ENCODE data around the gene SYCE1.
"Not testable (repeated sequence)": the region's sequence is repeated elsewhere in the genome, so short reads cannot be mapped to it uniquely, and the experiment has no call there.

SYCE1 gene, protein sequence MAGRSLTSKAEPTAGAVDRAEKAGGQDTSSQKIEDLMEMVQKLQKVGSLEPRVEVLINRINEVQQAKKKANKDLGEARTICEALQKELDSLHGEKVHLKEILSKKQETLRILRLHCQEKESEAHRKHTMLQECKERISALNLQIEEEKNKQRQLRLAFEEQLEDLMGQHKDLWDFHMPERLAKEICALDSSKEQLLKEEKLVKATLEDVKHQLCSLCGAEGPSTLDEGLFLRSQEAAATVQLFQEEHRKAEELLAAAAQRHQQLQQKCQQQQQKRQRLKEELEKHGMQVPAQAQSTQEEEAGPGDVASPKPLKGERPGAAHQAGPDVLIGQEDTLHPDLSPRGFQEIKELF

GRCh38 chr10:133565441-133566294 lies at the start of gene SYCE1:
SYCE1 (minus strand) TSS chr10:133565583; CDS start chr10:133565529, 54 bp downstream.
- no peak for DNase-seq

DNA sequence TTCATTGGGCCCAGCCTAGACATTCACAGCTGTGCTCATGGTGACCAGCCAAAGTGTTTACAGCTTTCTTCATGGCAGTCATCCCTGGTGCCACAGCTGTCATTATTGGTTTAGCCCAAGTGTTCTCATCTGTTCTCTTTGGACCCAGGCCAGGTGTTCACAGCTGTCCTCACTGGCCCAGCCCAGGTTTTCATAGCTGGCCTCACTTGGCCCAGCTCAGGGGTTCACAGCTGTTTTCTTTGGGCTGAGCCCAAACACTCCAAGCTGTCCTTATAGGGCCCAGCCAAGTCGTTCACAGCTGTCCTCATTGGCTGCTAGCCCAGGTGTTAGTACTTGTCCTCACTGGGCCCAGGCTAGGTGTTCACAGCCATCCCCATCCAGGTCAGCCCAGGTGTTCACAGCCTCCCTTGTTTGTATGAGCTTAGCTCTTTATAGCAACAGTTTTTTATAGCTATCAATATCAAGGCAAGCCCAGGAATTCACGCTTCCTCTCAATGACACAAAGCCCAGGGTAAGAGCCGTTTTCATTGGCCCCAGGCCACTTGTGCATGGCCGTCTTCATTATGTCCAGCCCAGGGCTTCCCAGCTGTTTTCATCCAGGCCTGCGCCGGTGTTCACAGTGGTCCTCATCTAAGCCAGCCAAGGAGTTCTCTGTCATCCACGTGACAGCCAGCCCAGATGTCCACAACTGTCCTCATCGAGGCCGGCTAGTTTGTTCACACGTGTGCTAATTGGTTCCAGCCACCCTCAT lies 49.6 kb upstream of the SYCE1 start:
- no peak for DNase-seq

DNA sequence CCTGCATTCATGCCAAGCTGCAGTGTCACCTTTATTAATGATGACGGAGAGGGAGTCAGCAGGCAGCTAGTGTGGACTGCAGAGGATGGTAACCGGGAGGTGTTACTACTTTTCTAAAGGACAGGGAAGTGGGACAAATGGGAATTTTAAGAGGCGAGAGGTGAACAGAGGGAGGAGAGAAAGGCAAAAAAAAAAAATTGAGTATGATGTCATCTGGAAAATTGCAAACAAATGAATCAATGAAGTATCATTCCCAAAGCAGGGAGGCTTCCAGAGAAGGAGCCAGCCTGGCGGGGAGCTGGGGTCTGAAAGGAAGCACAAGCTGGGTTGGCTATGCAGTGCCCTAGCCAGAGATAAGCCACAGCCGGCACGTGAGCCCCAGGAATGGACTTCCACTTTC lies 48.3 kb upstream of the SYCE1 start:
- no peak for DNase-seq

GRCh38 chr10:133611079-133611478 lies 45.7 kb upstream of the SYCE1 start:
- no peak for DNase-seq

DNA sequence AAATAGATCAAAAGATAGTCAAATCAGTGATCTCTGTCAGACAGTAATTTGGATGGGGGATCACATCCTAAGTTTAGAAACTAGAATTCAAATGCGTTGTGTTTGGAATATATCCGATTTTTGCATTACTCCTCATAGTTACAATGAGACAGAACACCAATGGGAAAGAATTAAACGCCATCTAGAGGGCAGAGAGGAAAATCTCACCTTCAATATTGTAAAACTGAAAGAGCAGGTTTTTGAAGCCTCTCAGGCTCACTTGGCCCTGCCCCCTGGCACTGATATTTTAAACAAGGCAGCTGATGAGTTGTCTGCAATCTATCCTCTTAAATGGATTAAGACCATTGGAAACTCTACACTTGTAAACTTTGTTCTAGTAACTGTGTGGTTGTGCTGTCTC lies 43.5 kb upstream of the SYCE1 start:
- DNase-seq = no peak

DNA sequence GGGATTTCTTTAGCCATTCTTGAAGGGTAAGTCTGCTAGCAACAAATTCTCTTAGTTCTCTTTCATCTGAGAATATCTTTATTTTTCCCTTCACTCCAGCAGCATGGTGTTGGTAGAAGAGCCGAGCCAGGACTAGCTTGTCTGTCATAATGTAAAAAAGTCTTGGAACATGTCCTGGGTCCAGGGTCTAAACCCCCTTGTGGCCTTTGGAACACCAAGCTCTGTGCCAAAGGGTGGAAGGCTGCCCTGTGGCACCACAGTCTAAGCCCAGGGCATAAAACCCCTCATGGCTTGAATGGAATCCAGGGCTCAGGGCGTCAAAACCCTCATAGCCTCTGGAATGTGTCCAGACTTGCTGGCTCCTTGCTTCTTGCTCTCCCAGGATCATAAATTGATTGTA lies 38.1 kb upstream of the SYCE1 start:
- not testable (repeated sequence) for DNase-seq

- no peak for DNase-seq
Measured at GRCh38 chr10:133600657-133601056, 35.3 kb upstream of the SYCE1 start.

DNA sequence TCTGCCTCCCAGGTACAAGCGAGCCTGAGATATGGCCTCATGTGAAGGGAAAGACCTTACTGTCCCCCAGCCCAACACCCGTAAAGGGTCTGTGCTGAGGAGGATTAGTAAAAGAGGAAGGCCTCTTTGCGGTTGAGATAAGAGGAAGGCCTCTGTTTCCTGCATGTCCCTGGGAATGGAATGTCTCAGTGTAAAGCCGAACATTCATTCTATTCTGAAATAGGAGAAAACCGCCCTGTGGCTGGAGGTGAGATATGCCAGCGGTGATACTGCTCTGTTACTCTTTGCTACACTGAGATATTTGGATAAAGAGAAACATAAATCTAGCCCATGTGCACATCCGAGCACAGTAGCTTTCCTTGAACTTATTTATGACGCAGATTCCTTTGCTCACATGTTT lies 34.5 kb upstream of the SYCE1 start:
- DNase-seq = not testable (repeated sequence)

GRCh38 chr10:133592716-133593115 lies 27.3 kb upstream of the SYCE1 start:
- no peak for DNase-seq

GRCh38 chr10:133590970-133591359 lies 25.6 kb upstream of the SYCE1 start:
- DNase-seq = no peak

GRCh38 chr10:133590226-133590969 lies 25.0 kb upstream of the SYCE1 start:
- no peak for DNase-seq

DNA sequence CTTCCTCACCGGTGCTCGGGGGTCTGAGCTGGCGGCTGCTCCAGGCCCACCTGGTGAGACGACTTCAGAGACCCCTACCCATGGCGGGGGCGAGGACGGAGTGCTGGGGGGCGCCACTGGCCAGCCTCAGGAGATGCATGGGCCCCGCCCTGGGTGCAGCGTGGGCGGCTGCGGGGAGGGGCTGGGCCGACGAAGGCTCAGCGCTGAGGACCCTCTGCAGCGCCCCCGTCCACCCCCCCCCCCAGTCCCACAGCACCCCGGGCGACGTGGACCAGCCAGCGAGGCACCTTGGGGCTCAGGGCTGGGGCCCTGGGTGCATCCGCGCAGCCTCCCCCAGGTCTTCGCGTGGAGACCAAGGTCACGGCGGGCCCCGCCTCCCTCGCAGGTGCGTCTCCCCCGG lies 11.7 kb upstream of the SYCE1 start:
- DNase-seq = not testable (repeated sequence)

GRCh38 chr10:133573460-133573859 lies 8.1 kb upstream of the SYCE1 start:
- not testable (repeated sequence) for DNase-seq

GRCh38 chr10:133572055-133572454 lies 6.7 kb upstream of the SYCE1 start:
- not testable (repeated sequence) for DNase-seq

- not testable (repeated sequence) for DNase-seq
Measured at GRCh38 chr10:133569801-133570200, 4.4 kb upstream of the SYCE1 start.

DNA sequence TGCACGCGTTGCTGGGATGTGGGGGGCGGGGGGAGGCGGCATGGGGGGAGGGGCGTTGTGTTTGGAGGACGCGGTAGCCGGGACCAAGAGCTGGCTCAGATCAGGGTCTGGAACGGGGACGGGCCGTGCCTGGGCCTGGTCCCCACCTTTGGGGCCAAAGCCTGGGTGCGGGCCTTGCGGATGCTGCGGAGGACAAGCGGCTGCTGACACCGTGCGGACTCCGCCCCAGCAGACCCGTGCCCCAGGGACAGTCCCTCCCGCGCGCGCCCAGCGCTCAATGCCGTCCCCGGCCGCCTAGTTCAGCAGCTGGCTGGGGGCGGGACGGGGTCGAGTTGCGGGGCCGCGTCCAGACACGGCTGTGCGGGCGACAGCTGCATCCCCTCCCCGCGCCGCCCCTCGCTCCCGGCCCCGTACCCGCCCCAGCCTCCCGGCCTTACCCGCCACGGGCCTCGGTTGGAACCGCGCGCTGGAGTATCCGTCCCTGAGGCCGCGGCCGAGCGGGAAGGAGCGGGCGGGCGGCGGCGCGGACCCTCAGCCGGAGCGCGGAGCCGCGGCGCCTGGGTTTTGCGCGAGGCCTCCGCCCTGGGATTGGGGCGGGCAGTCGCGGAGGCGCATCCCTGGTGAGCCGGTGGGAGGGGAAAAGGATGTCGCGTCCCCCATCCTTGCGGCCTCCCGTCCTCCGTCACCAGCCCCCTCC lies 3.6 kb upstream of the SYCE1 start:
- DNase-seq = not testable (repeated sequence)

- no peak for DNase-seq
Measured at GRCh38 chr10:133568287-133568614, 2.9 kb upstream of the SYCE1 start.

- DNase-seq = no peak
Measured at GRCh38 chr10:133567609-133568286, 2.4 kb upstream of the SYCE1 start.

DNA sequence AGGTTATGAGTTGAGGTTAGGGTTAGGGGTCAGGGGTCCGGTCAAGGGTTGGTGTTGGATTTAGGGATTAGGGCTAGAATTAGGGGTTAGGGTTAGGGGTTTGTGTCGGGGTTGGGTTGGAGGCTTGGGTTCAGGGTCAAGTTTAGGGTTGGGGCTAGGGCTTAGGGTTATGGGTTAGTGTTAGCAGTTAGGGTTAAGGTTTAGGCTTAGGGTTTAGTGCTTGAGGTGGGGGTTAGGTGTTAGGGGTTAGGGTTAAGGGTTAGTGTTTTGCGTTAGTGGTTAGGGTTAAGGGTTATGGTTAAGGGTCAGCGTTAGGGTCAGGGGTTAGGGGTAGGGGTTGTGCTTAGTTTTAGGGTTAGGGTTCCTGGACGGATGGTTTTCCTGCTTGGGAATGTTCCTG lies 1.7 kb upstream of the SYCE1 start:
- DNase-seq = no peak

GRCh38 chr10:133564816-133565215 lies 567 bp downstream of the SYCE1 start:
- no peak for DNase-seq

- DNase-seq = no peak
Measured at GRCh38 chr10:133559216-133559615, 6.2 kb downstream of the SYCE1 start.

DNA sequence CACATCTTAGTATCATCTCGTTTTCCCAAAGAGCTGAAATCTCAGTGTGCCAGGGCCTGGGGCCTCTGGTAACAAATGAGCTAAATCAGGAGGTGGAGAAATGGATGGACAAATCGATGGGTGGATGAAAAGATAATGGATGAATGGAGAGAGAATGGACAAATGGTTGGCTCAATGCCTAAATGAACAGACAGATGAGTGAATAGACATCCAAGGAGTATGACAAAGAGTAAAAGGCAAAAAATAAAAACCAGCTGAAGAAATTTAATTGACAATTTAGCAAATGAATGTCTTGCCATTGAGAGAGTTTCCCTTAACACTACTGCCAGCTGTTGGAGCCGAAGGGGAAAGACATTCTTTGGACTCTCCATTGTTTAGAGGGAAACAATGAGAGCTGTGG lies 8.0 kb downstream of the SYCE1 start:
- no peak for DNase-seq
